Osteocyte (in vitro differentiated cells): ENCODE measurements around the gene TGFBI. TPM values are rescaled to one million over a fixed set of nuclear protein-coding genes. Genes with fewer than 3 reads are reported as not detected.

Experiments used
- DNase-seq: peaks from one replicate; pipeline ENCODE4 v3.0.0; 2021; ENCODE audit warnings: mixed read lengths; ENCODE audit not compliant: unreplicated experiment; ENCODE audit errors: extremely low spot score
- H3K27ac Mint-ChIP-seq: one replicate; pipeline ENCODE4 v1.8.0; 2021; ENCODE audit warnings: mild to moderate bottlenecking, mixed read lengths; ENCODE audit not compliant: unreplicated experiment
- H3K27me3 Mint-ChIP-seq: one replicate; pipeline ENCODE4 v1.8.0; 2021; ENCODE audit warnings: mixed read lengths; ENCODE audit not compliant: unreplicated experiment
- H3K36me3 Mint-ChIP-seq: one replicate; pipeline ENCODE4 v1.8.0; 2021; ENCODE audit warnings: mixed read lengths; ENCODE audit not compliant: unreplicated experiment
- H3K4me1 Mint-ChIP-seq: one replicate; pipeline ENCODE4 v1.8.0; 2021; ENCODE audit warnings: mixed read lengths; ENCODE audit not compliant: unreplicated experiment
- H3K4me3 Mint-ChIP-seq: one replicate; pipeline ENCODE4 v1.8.0; 2021; ENCODE audit warnings: mild to moderate bottlenecking, moderate library complexity, mixed read lengths; ENCODE audit not compliant: unreplicated experiment
- H3K9me3 Mint-ChIP-seq: one replicate; pipeline ENCODE4 v1.8.0; 2021; ENCODE audit warnings: mixed read lengths; ENCODE audit not compliant: unreplicated experiment
- total RNA-seq: library from RNA; stranded (reverse); gene quantifications from 2 replicates; pipeline ENCODE4 v1.2.1, GENCODE V29; 2021
- TF ChIP-seq, protein P1 (sequence below): fragments of 200-600 bp; sonication (generic); IDR thresholded peaks from 2 replicates; pipeline ENCODE4 v1.5.0; 2021; ENCODE audit warnings: antibody characterized with exemption, mild to moderate bottlenecking, moderate library complexity

The TGFBI gene
- total RNA-seq, 1 donor from 2014 or later, result 267 TPM

DNA sequence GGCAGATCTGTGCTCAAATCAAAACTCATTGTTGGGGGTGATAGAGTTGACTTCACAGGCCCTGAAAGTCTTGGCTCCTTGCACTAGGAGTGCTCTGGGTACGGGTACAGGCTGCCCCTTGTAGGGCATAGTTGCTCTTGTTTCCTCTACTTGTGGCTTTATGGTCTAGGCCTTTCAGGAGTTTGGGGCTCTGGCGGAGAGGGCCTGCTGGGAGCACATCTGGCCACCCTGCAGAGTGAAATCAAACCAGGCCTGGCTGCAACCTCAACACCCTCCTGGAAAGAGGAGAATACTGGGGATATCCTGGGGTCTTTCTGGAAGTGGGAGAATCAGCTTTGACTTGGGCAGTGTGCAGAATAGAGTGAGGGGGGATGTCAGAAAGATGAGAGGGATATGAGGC, 1.5 kb downstream of the TGFBI start:
- Mint-ChIP-seq H3K9me3 (no peaks in the 10 kb centered on the region), H3K36me3 (peaks cover 15% of the 10 kb centered on the region)

DNA sequence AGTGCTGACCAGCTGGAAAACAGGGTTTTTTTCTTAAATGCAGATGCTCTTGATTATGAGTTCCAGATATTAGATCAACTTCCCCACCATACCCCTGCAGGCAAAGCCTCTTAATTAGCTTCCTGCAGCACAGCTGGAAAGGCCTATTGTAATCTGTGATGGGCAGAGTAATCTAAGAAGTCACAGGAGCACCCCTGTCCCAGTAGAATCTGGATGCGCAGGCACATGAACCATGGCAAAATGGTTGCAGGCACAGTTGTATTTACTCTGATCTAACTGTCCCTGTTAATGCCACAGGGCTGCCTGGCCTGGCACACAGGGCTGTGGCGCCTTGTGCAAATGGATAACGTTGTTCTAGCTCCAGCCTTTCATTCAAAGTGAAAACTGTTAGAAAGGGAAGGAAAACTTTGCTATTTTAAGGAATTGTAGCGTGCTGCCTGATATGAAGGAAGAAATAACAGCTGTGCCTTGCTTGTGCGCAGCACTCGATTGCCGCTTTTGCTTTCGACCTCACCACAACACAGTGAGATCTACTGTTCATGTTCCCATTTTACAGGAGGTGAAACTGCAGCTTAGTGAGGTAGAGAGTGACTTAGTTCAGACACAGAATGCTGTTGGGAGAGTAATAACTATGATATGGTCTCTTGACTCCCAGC, 2.3 kb downstream of the TGFBI start:
- Mint-ChIP-seq H3K27me3 (no peaks in the 10 kb centered on the region), H3K36me3 (peaks cover 16% of the 10 kb centered on the region), H3K27ac (no peak overlapping the region), H3K9me3 (no peaks in the 10 kb centered on the region), H3K4me3 (peak overlapping the region; percentile 66), H3K4me1 (peaks cover 56% of the 10 kb centered on the region)
- TF ChIP-seq, protein P1, sequence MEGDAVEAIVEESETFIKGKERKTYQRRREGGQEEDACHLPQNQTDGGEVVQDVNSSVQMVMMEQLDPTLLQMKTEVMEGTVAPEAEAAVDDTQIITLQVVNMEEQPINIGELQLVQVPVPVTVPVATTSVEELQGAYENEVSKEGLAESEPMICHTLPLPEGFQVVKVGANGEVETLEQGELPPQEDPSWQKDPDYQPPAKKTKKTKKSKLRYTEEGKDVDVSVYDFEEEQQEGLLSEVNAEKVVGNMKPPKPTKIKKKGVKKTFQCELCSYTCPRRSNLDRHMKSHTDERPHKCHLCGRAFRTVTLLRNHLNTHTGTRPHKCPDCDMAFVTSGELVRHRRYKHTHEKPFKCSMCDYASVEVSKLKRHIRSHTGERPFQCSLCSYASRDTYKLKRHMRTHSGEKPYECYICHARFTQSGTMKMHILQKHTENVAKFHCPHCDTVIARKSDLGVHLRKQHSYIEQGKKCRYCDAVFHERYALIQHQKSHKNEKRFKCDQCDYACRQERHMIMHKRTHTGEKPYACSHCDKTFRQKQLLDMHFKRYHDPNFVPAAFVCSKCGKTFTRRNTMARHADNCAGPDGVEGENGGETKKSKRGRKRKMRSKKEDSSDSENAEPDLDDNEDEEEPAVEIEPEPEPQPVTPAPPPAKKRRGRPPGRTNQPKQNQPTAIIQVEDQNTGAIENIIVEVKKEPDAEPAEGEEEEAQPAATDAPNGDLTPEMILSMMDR, result no peak
- DNase-seq, result no peak

More for the DNA sequence above, 1.5 kb downstream of the TGFBI start:
- peaks cover 64% of the 10 kb centered on the region for H3K4me1 Mint-ChIP-seq
- TF ChIP-seq, protein P1, result no peak
- no peak overlapping the region for H3K27ac Mint-ChIP-seq
- DNase-seq, result no peak
- H3K27me3 Mint-ChIP-seq, result no peaks in the 10 kb centered on the region
- peak overlapping the region; percentile 66 for H3K4me3 Mint-ChIP-seq

DNA sequence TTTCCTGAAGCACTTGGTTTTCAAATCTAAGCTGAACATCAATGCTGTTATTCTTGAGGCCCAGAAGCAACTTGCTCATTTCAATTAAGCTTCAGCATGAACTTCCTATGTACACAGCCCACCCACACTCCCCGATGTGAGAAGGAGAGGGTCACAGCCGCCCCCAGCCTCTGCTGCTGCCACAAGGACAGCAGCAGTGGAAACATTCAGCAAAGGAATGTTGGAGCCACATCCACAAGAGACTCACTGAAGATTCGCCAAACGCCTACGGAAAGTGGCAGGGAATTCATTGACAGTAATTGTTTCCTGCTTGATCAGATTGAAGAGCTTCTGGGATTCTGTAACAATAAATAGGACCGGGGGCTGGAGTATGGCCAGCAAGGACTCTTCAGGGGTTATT, 2.9 kb downstream of the TGFBI start:
- no peak for DNase-seq
- Mint-ChIP-seq H3K27ac (peak overlapping the region; percentile 53), H3K4me3 (peak overlapping the region; percentile 33), H3K4me1 (peaks cover 53% of the 10 kb centered on the region), H3K27me3 (no peaks in the 10 kb centered on the region), H3K9me3 (no peaks in the 10 kb centered on the region), H3K36me3 (peaks cover 21% of the 10 kb centered on the region)
- TF ChIP-seq, protein P1, result no peak

DNA sequence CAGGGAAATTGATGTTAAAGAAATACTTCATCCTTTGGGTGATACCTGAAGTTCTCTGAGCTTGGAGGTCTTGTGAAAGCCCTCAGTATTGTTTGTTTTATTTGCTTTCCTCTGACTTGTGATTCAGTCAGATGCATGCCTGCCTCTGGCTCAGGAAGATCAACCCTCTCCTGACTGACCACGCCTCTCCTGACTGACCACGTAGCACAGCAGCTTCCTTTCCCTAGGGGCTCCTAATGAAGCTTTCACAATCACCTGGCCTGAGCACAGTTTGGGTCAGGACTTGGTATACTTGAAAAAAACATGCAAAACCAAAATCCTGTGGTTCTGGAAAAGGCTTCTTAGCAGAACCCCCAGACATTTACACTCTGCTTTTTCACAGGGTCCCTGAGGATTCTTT, 3.8 kb downstream of the TGFBI start:
- no peak overlapping the region for H3K27ac Mint-ChIP-seq
- TF ChIP-seq, protein P1, result no peak
- H3K27me3 Mint-ChIP-seq, result no peaks in the 10 kb centered on the region
- no peak overlapping the region for H3K4me3 Mint-ChIP-seq
- peaks cover 51% of the 10 kb centered on the region for H3K4me1 Mint-ChIP-seq
- DNase-seq, result no peak
- H3K9me3 Mint-ChIP-seq, result no peaks in the 10 kb centered on the region
- H3K36me3 Mint-ChIP-seq, result peaks cover 23% of the 10 kb centered on the region

DNA sequence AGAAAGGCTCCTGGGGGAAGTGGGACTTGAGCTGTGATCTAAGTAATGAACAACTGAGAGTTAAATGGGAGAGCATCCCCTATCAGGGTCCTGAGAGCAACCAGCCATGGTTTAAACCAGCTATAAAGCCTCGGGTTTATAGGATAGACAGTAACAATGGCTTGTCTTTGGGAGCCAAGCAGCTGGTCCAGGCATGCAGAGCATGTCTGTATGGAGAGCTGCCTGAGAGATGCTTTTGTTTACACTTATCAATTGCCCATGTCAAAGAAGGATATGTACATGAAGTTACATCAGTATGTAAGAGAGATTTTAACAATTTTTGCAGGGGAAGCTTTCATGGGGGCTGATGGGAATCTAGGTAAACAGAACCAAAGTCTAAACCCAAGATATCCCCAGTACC, 4.4 kb downstream of the TGFBI start:
- no peak for DNase-seq
- TF ChIP-seq, protein P1, result no peak
- H3K4me1 Mint-ChIP-seq, result peaks cover 50% of the 10 kb centered on the region

More for the DNA sequence above, 4.4 kb downstream of the TGFBI start:
- Mint-ChIP-seq H3K27ac (no peak overlapping the region), H3K9me3 (no peaks in the 10 kb centered on the region), H3K27me3 (no peaks in the 10 kb centered on the region), H3K4me3 (no peak overlapping the region), H3K36me3 (peaks cover 26% of the 10 kb centered on the region)
